Ishikawa (cell line): ENCODE results near the gene ALG8.

Experiments
- CREB1 ChIP-seq: IDR thresholded peaks from 2 replicates; pipeline ENCODE4 v1.6.1; 2012; ENCODE audit warnings: low read depth
- EP300 ChIP-seq: IDR thresholded peaks from 2 replicates; pipeline ENCODE4 v1.6.1; 2012; ENCODE audit warnings: borderline replicate concordance
- NFIC ChIP-seq: IDR thresholded peaks from 2 replicates; pipeline ENCODE4 v1.6.1; 2012
- TEAD4 ChIP-seq: IDR thresholded peaks from 2 replicates; pipeline ENCODE4 v1.6.1; 2012
- YY1 ChIP-seq: IDR thresholded peaks from 2 replicates; pipeline ENCODE4 v1.6.1; 2012; ENCODE audit warnings: low read depth
- ZBTB7A ChIP-seq: IDR thresholded peaks from 2 replicates; pipeline ENCODE4 v1.6.1; 2012; ENCODE audit warnings: low read depth
- TF ChIP-seq, protein P1 (sequence below): IDR thresholded peaks from 2 replicates; pipeline ENCODE4 v1.6.1; 2012; ENCODE audit warnings: low read depth, mild to moderate bottlenecking

DNA sequence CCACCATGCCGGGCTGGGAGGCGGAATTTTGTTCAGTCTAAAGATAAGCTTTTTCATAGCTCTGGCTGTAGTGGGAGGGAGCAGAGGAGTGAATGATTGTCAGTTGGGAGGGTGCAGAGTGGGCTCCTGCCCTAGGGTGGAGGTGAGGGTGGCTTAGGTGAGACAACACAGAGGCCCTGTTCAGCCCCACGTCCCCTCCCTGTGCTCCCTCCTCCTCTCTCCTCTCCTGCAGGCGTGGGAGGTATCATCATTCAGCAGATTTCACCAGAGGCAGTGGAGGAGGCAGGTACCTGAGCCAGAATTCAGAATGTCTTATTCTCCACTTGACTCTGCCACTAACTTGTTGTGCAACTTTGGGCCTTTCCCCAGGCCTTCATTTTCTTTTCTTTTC, 77.5 kb downstream of the ALG8 start:
- no peak for TF ChIP-seq TEAD4
- TF ChIP-seq YY1: no peak
- no peak for TF ChIP-seq NFIC
- no peak for TF ChIP-seq EP300
- TF ChIP-seq, protein P1, sequence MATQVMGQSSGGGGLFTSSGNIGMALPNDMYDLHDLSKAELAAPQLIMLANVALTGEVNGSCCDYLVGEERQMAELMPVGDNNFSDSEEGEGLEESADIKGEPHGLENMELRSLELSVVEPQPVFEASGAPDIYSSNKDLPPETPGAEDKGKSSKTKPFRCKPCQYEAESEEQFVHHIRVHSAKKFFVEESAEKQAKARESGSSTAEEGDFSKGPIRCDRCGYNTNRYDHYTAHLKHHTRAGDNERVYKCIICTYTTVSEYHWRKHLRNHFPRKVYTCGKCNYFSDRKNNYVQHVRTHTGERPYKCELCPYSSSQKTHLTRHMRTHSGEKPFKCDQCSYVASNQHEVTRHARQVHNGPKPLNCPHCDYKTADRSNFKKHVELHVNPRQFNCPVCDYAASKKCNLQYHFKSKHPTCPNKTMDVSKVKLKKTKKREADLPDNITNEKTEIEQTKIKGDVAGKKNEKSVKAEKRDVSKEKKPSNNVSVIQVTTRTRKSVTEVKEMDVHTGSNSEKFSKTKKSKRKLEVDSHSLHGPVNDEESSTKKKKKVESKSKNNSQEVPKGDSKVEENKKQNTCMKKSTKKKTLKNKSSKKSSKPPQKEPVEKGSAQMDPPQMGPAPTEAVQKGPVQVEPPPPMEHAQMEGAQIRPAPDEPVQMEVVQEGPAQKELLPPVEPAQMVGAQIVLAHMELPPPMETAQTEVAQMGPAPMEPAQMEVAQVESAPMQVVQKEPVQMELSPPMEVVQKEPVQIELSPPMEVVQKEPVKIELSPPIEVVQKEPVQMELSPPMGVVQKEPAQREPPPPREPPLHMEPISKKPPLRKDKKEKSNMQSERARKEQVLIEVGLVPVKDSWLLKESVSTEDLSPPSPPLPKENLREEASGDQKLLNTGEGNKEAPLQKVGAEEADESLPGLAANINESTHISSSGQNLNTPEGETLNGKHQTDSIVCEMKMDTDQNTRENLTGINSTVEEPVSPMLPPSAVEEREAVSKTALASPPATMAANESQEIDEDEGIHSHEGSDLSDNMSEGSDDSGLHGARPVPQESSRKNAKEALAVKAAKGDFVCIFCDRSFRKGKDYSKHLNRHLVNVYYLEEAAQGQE: no peak
- no peak for TF ChIP-seq CREB1
- no peak for TF ChIP-seq ZBTB7A
